HCT116 (cell line): Measurements from ENCODE around the gene RGS11. TPM values are rescaled to one million over a fixed set of nuclear protein-coding genes. Genes with fewer than 3 reads are reported as not detected.

Experiments used
- ATAC-seq: fragments of 200-7000 bp; cut with Tn5 transposase; 2 replicates; pipeline ENCODE4 v1.9.1; 2020; ENCODE audit warnings: mild to moderate bottlenecking, moderate library complexity
- BruUV-seq: library from RNA; stranded (reverse); fragments of 400-500 nt; replicated peaks from 2 replicates; lab custom pipeline; 2021; lab: Mats Ljungman, UMichigan
- CTCF ChIA-PET: fragments of 300-600 bp; sonication (Branson Sonifier 250); formaldehyde crosslinking; loops from one replicate; lab custom pipeline; 2021; ENCODE audit warnings: antibody characterized with exemption; lab: Charles Lee
- POLR2A ChIA-PET: fragments of 300-600, 350-600 bp; sonication (Branson Sonifier 250); formaldehyde crosslinking; loops from one replicate; lab custom pipeline; 2021; ENCODE audit warnings: antibody characterized with exemption; lab: Charles Lee
- RAD21 ChIA-PET, 2 experiments: fragments of 300-600 bp; sonication (Branson Sonifier 250); formaldehyde crosslinking; loops; one replicate each; lab custom pipeline; 2023; ENCODE audit warnings: low total read pairs in 2 of 2; ENCODE audit not compliant: uncharacterized antibody in 2 of 2, unreplicated experiment in 2 of 2, low non-redundant PET in 1 of 2; lab: Charles Lee
- DNase-seq: peaks from one replicate; pipeline ENCODE4 v3.0.0-alpha.2; 2010; ENCODE audit warnings: low read depth, low spot score
- H2AFZ ChIP-seq: fragments of 200-600 bp; shearing (Covaris generic), sonication (generic); 2 replicates; pipeline ENCODE4 v1.6.1; 2017; ENCODE audit warnings: low read depth, mixed run types, mixed read lengths, antibody characterized with exemption, low read length; ENCODE audit not compliant: poor library complexity, severe bottlenecking
- H3K27ac ChIP-seq: 2 replicates; pipeline ENCODE4 v1.5.1; 2012; ENCODE audit warnings: low read depth, low read length
- H3K27me3 ChIP-seq: fragments of 200-600 bp; sonication (generic); 2 replicates; pipeline ENCODE4 v1.6.1; 2016; ENCODE audit warnings: mixed run types, low read length, mixed read lengths; ENCODE audit not compliant: insufficient read depth
- H3K36me3 ChIP-seq, 2 experiments: fragments of 200-500 bp in 1 of 2; fragments of 200-600 bp in 1 of 2; sonication (Bioruptor generic) in 1 of 2; sonication (generic) in 1 of 2; 2 replicates each; pipeline versions ENCODE4 v1.5.1 to v1.6.1; 2014 to 2016; ENCODE audit warnings: low read length in 2 of 2, inconsistent platforms in 1 of 2, mixed read lengths in 1 of 2, mixed run types in 1 of 2; ENCODE audit not compliant: insufficient read depth in 2 of 2, control insufficient read depth in 1 of 2
- H3K4me1 ChIP-seq, 2 experiments: fragments of 200-600 bp in 1 of 2; sonication (generic) in 1 of 2; 2 replicates each; pipeline versions ENCODE4 v1.5.1 to v1.6.1; 2012 to 2017; ENCODE audit warnings: low read length in 2 of 2, inconsistent platforms in 1 of 2, mild to moderate bottlenecking in 1 of 2, mixed read lengths in 1 of 2, mixed run types in 1 of 2, moderate library complexity in 1 of 2; ENCODE audit not compliant: insufficient read depth in 2 of 2, control insufficient read depth in 1 of 2
- H3K4me2 ChIP-seq: fragments of 200-600 bp; sonication (generic); 2 replicates; pipeline ENCODE4 v1.6.1; 2017; ENCODE audit warnings: mixed run types, low read length, mixed read lengths
- H3K4me3 ChIP-seq, 2 experiments: fragments of 200-600 bp in 1 of 2; sonication (generic) in 1 of 2; replicated peaks in 1 of 2; 2 replicates each; pipeline ENCODE4 v1.5.1; 2011 to 2016; ENCODE audit warnings: low read length in 2 of 2, control low read depth in 1 of 2, low read depth in 1 of 2, mild to moderate bottlenecking in 1 of 2, mixed read lengths in 1 of 2, mixed run types in 1 of 2
- H3K79me2 ChIP-seq: fragments of 200-600 bp; sonication (generic); 2 replicates; pipeline ENCODE4 v1.6.1; 2017; ENCODE audit warnings: mild to moderate bottlenecking, mixed run types, low read length, moderate library complexity, mixed read lengths; ENCODE audit not compliant: insufficient read depth
- H3K9ac ChIP-seq: fragments of 200-600 bp; sonication (generic); 2 replicates; pipeline ENCODE4 v1.6.1; 2016; ENCODE audit warnings: low read length, mixed read lengths
- H3K9me2 ChIP-seq: fragments of 200-600 bp; sonication (generic), shearing (Covaris generic); 2 replicates; pipeline ENCODE4 v1.6.1; 2017; ENCODE audit warnings: mixed run types, mild to moderate bottlenecking, moderate library complexity; ENCODE audit not compliant: insufficient read depth
- H3K9me3 ChIP-seq, 2 experiments: fragments of 200-500 bp in 1 of 2; fragments of 200-600 bp in 1 of 2; sonication (Bioruptor generic) in 1 of 2; sonication (generic) in 1 of 2; 2 replicates each; pipeline ENCODE4 v1.6.1; 2014 to 2017; ENCODE audit warnings: low read length in 2 of 2, mixed read lengths in 2 of 2, inconsistent platforms in 1 of 2, low read depth in 1 of 2, mild to moderate bottlenecking in 1 of 2, mixed run types in 1 of 2, moderate library complexity in 1 of 2; ENCODE audit not compliant: control insufficient read depth in 1 of 2, insufficient read depth in 1 of 2
- H4K20me1 ChIP-seq: fragments of 200-600 bp; sonication (generic), shearing (Covaris generic); 2 replicates; pipeline ENCODE4 v1.6.1; 2017; ENCODE audit warnings: mixed run types, mild to moderate bottlenecking, moderate library complexity; ENCODE audit not compliant: insufficient read depth
- ATF3 ChIP-seq: IDR thresholded peaks from 2 replicates; pipeline ENCODE4 v1.6.1; 2012
- CBX3 ChIP-seq: IDR thresholded peaks from 2 replicates; pipeline ENCODE4 v1.6.1; 2012; ENCODE audit warnings: low read depth
- CEBPB ChIP-seq: IDR thresholded peaks from 2 replicates; pipeline ENCODE4 v1.6.1; 2012; ENCODE audit warnings: low read depth
- EZH2 ChIP-seq: fragments of 200-600 bp; sonication (generic); IDR thresholded peaks from 2 replicates; pipeline ENCODE4 v1.6.1; 2017; ENCODE audit warnings: antibody characterized with exemption, mixed run types
- FOSL1 ChIP-seq: IDR thresholded peaks from 2 replicates; pipeline ENCODE4 v1.6.1; 2012; ENCODE audit warnings: low read depth
- MAX ChIP-seq: IDR thresholded peaks from 2 replicates; pipeline ENCODE4 v1.6.1; 2012
- POLR2AphosphoS5 ChIP-seq: IDR thresholded peaks from 2 replicates; pipeline ENCODE4 v1.6.1; 2011; ENCODE audit warnings: mild to moderate bottlenecking, low read depth, low read length, moderate library complexity
- RAD21 ChIP-seq: IDR thresholded peaks from 2 replicates; pipeline ENCODE4 v1.6.1; 2012; ENCODE audit warnings: low read depth, mild to moderate bottlenecking
- SP1 ChIP-seq: IDR thresholded peaks from 2 replicates; pipeline ENCODE4 v1.6.1; 2012; ENCODE audit warnings: low read depth
- SRF ChIP-seq: IDR thresholded peaks from 2 replicates; pipeline ENCODE4 v1.6.1; 2012; ENCODE audit warnings: low read depth
- TCF7L2 ChIP-seq: IDR thresholded peaks from 2 replicates; pipeline ENCODE4 v1.7.0; 2011; ENCODE audit warnings: borderline replicate concordance, inconsistent platforms; ENCODE audit not compliant: insufficient read depth, insufficient read length; ENCODE audit errors: extremely low read depth
- ZFX ChIP-seq: fragments of 450-650 bp; IDR thresholded peaks from 2 replicates; pipeline ENCODE4 v1.6.1; 2017
- ZNF274 ChIP-seq: fragments of 200-500 bp; sonication (Bioruptor generic); IDR thresholded peaks from 2 replicates; pipeline ENCODE4 v1.6.1; 2014; ENCODE audit warnings: mild to moderate bottlenecking, low read depth, low read length, inconsistent platforms
- intact Hi-C: fragments of 100-400 bp; cut with micrococcal nuclease; formaldehyde crosslinking; loops from 2 replicates; pipeline ENCODE4 v1.10.0; 2022
- total RNA-seq: library from RNA; stranded (reverse); gene quantifications from one replicate; pipeline ENCODE4 v1.2.1, GENCODE V29; 2021; ENCODE audit not compliant: unreplicated experiment
- TF ChIP-seq, protein P1 (sequence below), 3 experiments: fragments of 200-600 bp in 1 of 3; sonication (generic) in 1 of 3; IDR thresholded peaks in 2 of 3; conservative IDR thresholded peaks in 1 of 3; 2 replicates each; pipeline ENCODE4 v1.5.1; 2012 to 2017; ENCODE audit warnings: low read depth in 2 of 3, low read length in 2 of 3, antibody characterized with exemption in 1 of 3, borderline replicate concordance in 1 of 3, control low read depth in 1 of 3, mild to moderate bottlenecking in 1 of 3, mixed read lengths in 1 of 3, mixed run types in 1 of 3, moderate library complexity in 1 of 3; ENCODE audit not compliant: insufficient read depth in 1 of 3
- TF ChIP-seq, protein P2 (sequence below): IDR thresholded peaks from 2 replicates; pipeline ENCODE4 v1.6.1; 2011; ENCODE audit warnings: mild to moderate bottlenecking, low read length, moderate library complexity; ENCODE audit not compliant: insufficient replicate concordance; ENCODE audit errors: extremely low read depth

The RGS11 gene
- total RNA-seq, 1 experiment from 2014 or later = not detected

DNA sequence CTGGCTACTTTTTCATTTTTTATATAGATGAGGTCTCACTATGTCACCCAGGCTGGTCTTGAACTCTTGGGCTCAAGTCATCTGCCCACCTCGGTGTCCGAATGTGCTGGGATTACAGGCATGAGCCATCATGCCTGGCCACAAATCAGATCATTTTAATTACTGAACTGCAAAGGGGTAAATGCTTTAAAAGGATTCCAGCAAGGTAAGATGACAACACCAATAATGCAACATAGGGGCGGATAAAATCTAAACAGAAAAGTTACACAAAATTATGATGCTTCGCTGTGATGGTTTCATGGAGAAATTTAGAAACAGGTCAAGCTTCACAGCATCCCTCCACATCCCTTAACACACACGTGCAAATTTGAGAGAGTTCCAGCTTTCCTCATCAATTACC lies 44.5 kb upstream of the RGS11 start:
- intact Hi-C loops = no loop called here
- Histone ChIP-seq H2AFZ (no peak overlapping the region), H3K27me3 (no peaks in the 10 kb centered on the region), H3K9me3 (no peaks in the 10 kb centered on the region), H4K20me1 (no peaks in the 10 kb centered on the region), H3K27ac (no peak overlapping the region), H3K9ac (no peak overlapping the region), H3K79me2 (peaks cover 37% of the 10 kb centered on the region), H3K4me2 (no peak overlapping the region), H3K4me1 (no peaks in the 10 kb centered on the region), H3K4me3 (no peak overlapping the region), H3K9me2 (no peaks in the 10 kb centered on the region), H3K36me3 (no peaks in the 10 kb centered on the region)
- no peak for DNase-seq
- POLR2A ChIA-PET = no interaction called here
- ATAC-seq = no peak
- TF ChIP-seq ZNF274 = no peak
- RAD21 ChIA-PET = no interaction called here
- CTCF ChIA-PET = no interaction called here
- BruUV-seq = no TSS peak

DNA sequence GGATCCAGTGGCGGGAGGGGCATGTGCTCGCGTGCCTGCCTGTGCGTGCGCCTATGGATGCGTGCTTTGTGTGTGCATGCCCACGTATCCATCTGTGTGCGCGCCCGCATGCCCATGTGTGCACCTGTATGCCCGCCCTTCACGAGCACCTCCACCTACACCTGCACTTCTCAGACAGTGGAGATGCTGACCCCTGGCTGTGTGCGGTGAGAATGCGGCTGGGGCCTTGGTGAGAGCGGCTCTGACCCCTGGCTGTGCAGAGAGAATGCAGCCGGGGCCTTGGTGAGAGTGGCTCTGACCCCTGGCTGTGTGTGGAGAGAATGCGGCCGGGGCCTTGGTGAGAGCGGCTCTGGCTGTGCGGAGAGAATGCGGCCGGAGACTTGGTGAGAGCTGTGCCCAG lies 42.9 kb upstream of the RGS11 start:
- BruUV-seq = no TSS peak
- Histone ChIP-seq H4K20me1 (no peaks in the 10 kb centered on the region), H3K4me1 (no peaks in the 10 kb centered on the region), H3K27me3 (no peaks in the 10 kb centered on the region), H3K36me3 (no peaks in the 10 kb centered on the region), H3K4me3 (no peak overlapping the region), H3K9me3 (no peaks in the 10 kb centered on the region), H2AFZ (no peak overlapping the region), H3K9ac (no peak overlapping the region), H3K27ac (no peak overlapping the region), H3K4me2 (no peak overlapping the region), H3K9me2 (no peaks in the 10 kb centered on the region), H3K79me2 (peaks cover 36% of the 10 kb centered on the region)
- DNase-seq = no peak
- peak; percentile 73 for ATAC-seq
- intact Hi-C loops = no loop called here
- no peak for TF ChIP-seq FOSL1
- no peak for TF ChIP-seq SRF
- TF ChIP-seq, protein P1, sequence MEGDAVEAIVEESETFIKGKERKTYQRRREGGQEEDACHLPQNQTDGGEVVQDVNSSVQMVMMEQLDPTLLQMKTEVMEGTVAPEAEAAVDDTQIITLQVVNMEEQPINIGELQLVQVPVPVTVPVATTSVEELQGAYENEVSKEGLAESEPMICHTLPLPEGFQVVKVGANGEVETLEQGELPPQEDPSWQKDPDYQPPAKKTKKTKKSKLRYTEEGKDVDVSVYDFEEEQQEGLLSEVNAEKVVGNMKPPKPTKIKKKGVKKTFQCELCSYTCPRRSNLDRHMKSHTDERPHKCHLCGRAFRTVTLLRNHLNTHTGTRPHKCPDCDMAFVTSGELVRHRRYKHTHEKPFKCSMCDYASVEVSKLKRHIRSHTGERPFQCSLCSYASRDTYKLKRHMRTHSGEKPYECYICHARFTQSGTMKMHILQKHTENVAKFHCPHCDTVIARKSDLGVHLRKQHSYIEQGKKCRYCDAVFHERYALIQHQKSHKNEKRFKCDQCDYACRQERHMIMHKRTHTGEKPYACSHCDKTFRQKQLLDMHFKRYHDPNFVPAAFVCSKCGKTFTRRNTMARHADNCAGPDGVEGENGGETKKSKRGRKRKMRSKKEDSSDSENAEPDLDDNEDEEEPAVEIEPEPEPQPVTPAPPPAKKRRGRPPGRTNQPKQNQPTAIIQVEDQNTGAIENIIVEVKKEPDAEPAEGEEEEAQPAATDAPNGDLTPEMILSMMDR (IDR thresholded peaks at IDR 0.05 in 2 of 3, conservative IDR thresholded peaks at IDR 0.05 in 1 of 3; ENCODE audit: borderline replicate concordance in 1 of 3, insufficient read depth in 1 of 3, low read depth in 2 of 3, low read length in 2 of 3) = peak in 2 of 3 experiments; percentile 32 to 39; a peak in 3 of 6 replicates
- TF ChIP-seq RAD21 = peak; percentile 25; the same call in 1 of the 2 replicates
- TF ChIP-seq CBX3 = no peak
- no peak for TF ChIP-seq TCF7L2
- no peak for TF ChIP-seq SP1
- TF ChIP-seq MAX = no peak
- TF ChIP-seq ZFX = no peak
- no peak for TF ChIP-seq CEBPB
- no peak for TF ChIP-seq EZH2
- TF ChIP-seq POLR2AphosphoS5 = no peak
- TF ChIP-seq, protein P2, sequence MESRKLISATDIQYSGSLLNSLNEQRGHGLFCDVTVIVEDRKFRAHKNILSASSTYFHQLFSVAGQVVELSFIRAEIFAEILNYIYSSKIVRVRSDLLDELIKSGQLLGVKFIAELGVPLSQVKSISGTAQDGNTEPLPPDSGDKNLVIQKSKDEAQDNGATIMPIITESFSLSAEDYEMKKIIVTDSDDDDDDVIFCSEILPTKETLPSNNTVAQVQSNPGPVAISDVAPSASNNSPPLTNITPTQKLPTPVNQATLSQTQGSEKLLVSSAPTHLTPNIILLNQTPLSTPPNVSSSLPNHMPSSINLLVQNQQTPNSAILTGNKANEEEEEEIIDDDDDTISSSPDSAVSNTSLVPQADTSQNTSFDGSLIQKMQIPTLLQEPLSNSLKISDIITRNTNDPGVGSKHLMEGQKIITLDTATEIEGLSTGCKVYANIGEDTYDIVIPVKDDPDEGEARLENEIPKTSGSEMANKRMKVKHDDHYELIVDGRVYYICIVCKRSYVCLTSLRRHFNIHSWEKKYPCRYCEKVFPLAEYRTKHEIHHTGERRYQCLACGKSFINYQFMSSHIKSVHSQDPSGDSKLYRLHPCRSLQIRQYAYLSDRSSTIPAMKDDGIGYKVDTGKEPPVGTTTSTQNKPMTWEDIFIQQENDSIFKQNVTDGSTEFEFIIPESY = no peak
- no peak for TF ChIP-seq ATF3
- ChIA-PET POLR2A (no interaction called here), CTCF (no interaction called here), RAD21 (no interaction called here)
